ENCODE measurements around the gene DRAXIN.

GRCh38 chr1:11751087-11751486 is 59.6 kb downstream of the DRAXIN start:
- TF ChIP-seq CTCF (IDR thresholded peaks at IDR 0.05) (no peak), POLR2A (IDR thresholded peaks at IDR 0.05) (no peak)
